Activated gamma-delta T cell (primary cell): ENCODE measurements around the gene FHOD3.

Experiments
- DNase-seq: peaks from one replicate; lab custom pipeline; 2025; lab: John Stamatoyannopoulos, UW

Gene FHOD3

DNA sequence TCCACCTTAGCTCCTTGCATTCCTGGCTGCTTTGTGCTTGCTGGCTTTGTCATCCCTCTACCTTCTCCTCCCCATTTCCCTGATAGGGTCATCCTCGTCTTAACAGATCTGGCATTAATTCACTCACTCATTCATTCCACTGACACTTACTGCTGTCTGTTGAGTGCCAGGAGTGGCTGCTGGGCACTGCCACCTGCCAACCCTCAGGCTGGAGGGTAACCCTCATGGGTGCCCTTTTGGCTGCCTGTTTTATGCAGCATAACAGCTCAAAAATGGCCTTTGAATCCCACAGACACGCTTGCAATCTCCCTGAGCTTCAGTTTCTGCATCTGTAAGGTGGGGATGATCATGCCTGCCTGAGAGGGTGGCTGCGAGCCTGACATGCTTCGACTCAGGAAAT lies 25.2 kb downstream of the FHOD3 start:
- no peak for DNase-seq

DNA sequence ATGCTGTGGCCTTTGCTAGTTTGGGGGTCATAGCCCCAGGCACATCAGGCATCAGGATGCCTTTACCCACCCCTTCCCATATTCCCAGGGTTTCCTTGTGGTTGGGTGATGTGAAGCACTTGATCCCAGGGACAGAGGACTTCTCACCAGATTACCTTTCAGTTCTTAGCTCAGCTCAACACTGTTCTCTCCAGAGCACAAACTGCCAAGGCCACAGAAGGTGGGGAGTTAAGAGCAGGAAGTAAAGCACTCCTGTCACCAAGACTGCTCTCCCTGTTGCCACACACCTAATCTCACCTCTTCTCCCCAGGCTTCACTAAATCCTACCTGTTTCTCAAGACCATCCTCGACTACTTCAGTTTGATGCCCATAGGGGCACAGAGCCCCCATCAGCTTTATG lies 25.9 kb downstream of the FHOD3 start:
- DNase-seq: no peak

DNA sequence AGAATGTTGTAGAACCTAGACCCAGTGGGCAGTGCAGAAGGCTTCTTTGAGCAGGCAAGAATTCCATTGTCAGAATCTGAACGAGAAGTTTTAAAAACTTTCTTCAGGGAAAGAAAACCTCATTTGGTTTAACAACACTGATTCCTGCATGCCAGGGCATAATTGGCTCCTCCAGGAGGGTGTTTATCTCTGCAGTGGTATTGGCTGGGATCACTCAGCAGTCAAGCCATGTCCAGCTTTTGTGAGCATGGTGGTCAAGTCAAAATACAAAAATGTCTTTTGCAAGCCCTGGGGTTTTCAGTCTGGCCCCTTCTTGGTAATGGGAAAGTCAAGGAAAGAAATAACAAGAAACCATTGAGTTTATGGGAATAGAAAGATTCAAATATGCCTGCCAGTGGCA lies 28.3 kb downstream of the FHOD3 start:
- DNase-seq: no peak

DNA sequence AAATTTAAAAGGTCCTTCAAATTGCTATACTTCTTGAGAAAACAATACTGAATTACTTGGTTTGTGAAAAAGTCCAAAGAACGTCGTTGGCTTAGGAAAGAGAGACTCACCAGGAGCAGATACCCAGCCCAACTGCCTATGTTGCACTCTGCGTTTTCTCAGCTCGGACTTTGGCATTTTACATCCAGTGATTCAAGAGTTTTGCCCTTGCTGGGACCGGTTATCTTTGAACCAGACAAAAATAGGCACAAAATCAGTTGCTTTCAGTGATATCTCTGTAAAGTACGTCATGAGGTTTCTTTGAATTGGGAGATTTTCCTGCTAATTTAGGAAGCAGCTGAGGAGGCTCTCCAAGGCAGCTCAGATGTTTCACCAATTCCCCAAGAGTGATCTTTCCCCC lies 29.3 kb downstream of the FHOD3 start:
- DNase-seq: no peak

DNA sequence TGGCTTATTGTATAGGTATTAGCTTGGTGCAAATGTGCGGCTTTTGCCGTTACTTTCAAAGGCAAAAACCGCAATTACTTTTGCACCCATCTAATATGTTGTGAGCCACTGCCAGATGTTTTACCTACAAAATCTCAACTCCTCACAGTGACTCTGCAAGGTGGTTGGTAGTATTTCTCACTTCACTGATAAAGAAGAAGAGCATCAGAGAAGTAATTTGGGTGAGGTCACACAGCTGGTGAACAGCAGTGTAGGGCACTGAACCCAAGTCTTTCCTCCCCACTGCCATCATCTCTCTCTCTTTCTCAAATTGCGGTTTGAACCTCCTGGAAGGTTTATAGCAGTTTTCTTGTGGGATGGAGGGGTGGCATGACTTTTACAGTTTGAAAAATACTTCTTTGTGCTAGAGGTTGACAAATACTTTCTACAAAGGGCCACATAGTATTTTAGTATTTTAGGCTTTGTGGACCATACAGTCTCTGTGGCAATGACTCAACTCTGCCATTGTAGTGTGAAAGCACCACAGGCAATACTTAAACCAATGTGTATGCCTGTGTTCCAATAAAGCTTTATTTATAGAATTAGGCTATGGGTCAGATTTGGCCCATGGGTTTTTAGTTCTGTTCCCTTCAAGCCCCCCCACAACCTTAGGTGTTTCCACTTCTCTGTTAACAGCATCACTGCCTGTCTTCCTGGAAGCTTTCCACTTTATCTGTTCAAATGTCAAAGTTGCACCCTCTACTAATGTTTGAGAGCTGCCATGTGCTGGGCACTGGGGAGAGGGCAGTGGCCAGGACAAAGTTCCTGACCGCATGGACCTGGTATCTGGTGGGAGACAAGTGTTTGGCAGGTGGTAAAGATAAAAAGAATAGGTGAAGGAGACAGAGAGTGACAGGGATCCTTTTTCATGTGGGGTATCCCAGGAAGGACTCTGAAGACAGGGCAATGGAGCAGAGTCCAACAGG lies 30.1 kb downstream of the FHOD3 start:
- no peak for DNase-seq

DNA sequence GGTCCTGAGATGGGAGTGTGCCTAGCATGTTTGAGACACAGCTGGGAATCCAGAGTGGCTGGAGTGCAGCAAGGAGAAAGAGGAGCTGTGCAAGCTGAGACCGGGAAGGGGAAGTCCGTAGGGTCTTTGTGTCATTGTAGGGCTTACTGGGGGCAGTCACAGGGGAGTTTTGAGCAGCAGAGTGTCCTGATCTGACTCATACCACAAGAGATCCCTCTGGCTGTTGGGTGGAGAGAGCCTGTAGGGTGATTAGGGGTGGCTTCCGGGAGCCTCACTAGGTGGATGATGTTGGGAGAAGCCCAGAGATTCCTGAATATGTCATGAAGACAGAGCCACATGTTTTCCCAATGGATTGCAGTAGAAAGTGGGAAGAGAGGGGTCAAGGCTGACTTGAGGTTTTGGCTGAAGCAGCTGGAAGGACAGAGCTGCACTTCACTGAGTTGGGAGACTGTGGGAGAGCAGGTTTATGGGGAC lies 30.9 kb downstream of the FHOD3 start:
- DNase-seq: no peak

DNA sequence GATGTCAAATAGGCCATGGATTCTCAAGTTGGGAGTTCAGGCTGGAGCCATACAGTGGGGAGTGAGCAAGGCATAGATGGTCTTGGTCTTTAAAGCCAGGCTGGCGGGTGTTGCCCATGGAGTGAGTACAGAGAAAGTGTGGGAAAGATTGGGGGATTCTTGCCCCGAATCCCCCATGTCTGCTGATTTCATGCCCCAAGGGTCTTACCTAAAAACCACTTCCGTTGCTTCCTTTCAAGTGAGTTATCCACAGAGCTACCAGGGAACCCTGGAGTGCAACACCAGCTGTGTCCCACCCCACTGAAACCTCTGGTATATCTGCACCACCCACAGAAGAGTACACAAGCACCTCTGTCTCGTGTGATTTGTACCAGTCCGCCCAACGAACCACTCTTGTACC lies 31.4 kb downstream of the FHOD3 start:
- DNase-seq: no peak

DNA sequence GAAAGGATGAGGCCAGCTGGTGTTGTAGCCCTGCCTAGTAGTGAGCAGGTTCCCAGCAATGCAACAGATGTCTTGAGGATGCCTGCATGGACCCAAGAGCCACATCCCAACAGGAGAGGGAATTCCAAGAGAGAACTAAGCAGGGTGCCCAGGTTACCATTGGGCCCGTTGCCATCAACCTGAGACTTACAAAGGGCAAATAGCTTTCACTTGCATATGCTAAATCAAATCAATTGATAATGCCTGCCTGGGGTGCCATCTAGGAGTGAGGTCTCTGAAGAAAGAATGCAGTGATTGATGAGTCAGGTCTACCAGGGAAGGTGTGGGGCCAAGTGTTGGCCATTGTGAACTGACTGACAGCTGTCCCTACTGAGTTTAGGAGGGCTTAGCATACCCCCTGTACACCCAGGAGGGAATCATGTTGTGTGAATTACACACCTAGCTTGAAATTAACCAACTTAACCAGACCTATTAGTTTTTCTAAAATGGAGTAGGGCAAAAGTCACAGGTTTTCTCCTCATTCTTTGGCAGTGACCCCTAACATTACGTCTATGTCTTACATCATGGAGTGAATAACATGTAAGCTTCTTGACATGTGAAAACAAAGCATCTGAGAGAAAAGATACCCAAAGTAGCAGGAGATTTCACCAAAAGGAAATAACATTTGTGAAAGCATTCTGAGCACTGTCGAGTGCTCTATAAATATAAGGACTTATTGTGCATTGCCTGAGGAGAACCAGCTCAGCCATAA lies 32.3 kb downstream of the FHOD3 start:
- DNase-seq: no peak

DNA sequence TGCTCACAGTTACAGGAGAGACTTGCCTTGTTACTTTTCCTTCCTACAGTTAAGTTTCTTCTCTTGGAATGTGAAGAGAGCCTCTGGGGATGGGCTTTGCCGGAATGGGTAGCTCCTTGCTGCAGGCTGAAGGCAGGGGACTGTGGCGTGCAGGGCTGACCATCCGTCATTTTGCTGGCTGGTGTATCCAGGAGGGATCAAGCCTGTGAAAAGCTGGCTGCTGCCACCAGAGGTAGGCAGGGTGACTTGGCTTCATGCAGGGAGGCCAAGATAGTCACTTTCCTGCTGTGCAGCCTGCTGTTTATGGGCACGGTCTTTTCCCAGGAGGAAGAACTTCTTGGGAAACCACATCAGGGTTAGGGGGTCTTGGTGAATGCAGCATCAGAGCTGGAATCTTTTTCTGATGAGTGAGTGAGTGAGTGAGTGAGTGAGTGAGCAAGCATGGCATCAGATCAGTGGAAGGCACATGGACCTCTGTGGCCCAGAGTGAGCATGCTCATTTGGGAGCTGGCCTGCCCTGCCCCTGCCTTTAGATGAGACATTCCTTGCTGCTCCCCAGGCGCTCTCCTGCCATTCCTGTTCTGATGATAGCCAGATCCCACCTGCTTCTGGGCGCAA lies 33.0 kb downstream of the FHOD3 start:
- no peak for DNase-seq

DNA sequence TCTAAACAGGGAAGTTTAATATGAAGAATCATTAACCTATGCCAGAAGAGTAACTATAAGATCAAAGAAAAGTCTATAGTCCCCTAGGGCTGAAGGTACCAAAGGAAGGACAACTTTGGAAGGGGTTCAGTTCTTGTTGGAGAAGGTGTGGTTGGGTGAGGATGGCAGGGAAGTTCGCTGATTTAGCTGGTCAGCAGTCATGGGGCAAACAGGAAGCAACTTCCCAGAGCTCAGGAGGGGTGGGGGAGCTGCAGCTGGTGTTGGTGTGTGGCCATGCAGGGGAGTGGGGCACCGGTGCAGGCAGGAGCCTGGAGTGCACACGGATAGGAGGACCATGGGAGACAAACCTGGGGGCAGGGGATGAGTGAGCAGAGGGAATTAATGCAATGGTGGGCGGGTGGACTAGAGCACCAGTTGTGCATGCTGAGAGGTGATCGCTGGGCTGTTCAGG lies 34.0 kb downstream of the FHOD3 start:
- no peak for DNase-seq

DNA sequence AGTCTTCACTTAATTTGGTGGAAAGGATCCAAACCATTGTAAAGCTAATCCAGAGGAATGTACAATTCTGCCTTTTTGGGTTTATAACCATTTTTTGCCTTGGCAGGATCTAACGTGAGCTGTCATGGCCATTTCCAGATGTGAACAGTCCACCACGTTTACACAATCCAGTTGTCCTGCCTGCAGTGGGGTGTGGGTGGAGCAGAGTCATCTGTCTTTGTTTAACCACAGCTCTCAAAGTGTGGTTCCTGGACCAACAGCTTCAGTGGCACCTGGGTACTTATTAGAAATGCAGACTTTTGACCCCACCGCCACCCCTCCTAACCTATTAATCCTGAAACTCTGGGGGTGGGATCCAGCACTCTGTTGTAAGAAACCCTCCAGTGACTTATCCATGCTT lies 35.9 kb downstream of the FHOD3 start:
- DNase-seq: no peak

DNA sequence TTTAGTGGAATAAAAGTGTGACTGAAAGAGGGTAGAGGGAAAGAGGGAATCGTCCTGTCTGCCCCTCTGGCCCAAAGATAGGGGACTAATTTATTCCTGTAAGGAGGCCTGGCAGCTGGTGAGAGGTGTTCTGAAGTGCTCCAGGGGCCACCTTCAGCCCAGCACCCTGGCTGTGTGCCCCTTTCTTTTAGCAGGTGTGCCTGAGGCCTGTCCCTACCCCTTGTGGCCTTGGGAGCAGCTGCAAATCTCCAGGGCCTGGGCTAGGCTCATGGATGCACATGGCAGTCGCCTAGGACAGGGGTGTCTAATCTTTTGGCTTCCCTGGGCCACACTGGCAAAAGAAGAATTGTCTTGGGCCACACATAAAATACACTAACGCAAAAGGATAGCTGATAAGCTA lies 37.3 kb downstream of the FHOD3 start:
- no peak for DNase-seq

DNA sequence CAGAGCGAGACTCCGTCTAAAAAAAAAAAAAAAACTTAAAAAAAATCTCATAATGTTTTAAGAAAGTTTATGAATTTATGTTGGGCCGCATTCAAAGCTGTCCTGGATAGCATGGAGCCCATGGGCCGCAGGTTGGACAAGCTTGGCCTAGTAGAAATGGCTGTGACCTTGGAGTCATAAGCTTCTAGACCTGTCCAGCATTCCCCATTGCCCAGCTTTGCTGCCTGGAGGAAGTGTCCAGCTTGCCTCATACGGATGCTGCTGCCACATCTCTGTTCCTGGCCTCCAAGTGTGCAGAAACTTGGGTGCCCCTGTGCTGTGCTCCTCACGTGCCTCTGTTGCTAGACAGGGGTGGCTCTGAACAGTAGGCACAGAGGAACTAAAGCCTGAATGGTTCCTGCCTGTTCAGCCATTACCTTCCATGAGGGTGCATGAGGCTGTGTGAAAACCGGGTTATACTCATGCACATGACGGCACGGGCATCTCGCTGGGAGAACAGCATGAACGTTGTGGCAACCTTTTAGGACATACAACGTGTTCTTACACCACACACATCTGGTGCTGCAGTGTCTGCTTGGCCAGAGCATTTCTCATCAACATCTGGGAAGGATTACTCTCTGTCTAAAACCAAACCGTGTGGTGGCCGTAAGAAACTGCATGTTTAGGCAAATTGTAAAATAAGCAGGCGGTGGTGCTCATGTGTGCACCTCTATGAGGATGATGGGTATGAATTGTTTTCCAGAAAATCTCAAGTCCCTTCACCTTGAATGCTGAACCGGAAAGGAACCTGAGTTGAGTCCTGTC lies 38.2 kb downstream of the FHOD3 start:
- no peak for DNase-seq

DNA sequence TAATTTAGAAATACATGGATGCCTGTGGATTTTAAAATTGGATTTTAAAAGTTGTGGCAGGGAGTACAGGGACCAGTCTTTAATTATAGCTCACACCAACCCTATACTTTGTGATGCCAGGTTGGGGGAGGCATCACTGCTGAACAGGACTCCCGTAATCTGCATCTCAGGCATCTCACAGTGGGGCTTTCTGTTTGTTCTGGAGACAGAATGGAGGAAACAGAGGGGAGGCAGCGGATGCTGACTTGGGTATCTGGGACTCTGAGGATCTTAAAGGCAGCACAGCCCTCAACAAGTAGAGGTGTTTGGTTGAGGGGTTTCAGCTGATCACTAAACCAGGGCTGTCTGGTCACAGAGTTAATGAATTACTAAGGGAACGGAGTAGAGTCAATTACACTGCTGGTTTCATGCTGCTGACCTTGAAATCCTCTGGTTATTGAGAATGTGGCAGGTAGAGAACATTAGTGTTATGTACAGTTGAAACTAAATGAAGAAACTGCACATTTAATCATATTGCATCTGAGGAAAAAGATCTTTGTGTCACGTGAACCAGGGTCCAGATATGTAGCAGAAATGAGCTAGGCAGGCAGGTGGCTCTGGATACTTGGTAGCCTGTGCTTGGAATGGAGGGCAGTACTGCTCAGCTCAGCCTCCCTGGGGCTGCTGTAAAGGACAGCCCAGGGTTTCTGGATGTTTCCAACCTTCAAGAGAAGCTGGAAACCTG lies 40.3 kb downstream of the FHOD3 start:
- DNase-seq: no peak

DNA sequence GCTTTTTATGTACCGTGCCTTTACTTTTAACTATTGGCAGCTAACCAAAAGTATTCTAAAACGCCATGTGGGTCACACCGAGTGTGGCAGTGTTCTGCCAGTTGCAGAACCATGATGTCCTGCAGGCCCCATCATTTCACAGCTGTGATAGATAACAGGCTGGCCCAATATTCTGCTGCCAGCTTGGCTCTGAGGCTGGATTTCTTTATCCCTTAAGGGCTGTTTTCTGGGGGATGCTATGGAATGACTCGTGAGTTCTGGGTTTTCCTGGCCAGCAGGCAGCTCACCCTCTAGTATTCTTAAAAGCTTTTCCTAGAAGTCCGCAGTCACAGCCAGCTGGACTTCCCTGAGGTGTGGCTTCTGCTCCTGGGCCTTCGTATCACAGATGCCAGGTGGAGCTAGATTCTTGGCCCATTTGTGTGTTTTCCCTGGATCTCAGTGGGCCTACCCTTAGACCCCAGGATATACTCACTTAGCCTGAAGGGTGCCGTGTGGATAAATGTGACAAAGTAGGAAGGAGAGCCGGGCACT lies 41.0 kb downstream of the FHOD3 start:
- no peak for DNase-seq

DNA sequence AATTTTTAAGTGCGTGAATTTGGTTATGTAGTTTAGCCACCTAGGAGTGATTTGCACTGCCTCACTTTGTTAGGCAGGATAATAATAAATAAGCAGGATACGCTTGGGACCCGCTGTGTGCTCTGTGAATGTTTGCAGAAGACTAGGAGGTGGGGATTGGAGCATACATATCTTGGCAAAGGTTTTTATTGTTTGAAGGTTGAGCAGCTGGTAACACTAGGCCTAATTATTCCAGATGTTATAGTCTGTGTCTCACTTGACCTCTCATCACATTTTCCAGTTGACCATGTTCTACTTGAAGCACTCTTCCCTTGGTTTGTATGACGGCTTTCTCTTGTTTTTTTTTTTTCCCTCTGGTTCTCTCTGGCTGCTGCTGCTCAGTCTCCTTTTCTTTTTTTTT lies 42.7 kb downstream of the FHOD3 start:
- DNase-seq: no peak

DNA sequence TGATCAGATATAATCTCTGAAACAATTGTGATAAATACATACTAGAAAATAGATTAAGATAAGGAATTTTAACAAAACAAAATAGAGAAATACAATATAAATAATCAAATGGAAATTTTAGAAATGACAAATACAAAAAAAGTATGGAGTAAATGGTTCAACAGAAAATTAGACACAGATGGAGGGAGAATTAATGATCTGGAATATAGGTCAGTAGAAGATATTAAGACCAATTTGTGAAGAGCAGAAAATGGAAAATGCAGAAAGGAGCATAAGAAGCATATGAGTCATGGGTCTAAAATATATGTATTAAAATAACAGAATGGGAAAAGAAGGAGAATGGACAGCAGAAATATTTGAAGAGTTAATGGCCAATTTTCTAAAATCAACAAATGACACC lies 44.4 kb downstream of the FHOD3 start:
- DNase-seq: no peak

DNA sequence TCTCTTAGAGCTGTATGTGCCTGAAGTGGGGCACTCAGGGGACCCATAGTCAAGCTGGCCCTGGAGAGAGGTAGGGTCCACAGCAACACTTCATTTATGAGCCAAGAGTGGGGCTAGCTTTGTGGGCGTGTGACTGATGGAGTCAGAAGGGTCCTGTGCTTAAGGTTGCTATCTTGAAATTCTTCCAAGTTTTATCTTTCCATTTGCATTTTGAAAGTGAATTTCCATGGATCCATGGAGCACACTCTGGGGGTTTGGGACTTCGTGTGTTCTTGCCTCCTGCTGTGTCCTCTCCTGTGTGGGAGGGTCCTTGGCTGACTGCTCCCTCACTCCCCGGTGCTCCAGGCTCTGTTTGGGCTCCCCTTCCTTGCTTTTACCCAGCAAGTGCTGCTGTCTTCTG lies 50.8 kb downstream of the FHOD3 start:
- DNase-seq: no peak

DNA sequence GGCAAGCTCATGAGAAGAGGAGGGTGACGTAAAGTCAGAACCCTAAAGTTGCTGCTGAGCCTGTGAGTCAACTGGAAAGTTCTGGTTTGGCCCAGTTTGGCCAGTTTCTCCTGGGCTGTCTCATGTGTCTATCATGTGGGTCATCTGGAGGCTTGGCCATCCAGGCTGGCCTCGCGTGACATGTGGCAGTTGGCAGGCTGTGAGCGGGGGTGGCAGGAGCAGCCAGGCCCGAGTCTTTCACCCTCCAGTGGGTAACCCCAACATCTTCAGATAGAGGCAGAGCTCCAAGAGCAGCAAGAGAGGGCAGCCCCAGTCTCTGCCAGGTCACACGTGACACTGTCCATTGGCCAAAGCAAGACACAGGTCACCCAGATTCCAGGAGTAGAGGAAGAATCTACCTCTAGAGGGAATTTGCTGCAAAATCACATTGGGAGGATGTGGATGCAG lies 51.5 kb downstream of the FHOD3 start:
- DNase-seq: no peak

DNA sequence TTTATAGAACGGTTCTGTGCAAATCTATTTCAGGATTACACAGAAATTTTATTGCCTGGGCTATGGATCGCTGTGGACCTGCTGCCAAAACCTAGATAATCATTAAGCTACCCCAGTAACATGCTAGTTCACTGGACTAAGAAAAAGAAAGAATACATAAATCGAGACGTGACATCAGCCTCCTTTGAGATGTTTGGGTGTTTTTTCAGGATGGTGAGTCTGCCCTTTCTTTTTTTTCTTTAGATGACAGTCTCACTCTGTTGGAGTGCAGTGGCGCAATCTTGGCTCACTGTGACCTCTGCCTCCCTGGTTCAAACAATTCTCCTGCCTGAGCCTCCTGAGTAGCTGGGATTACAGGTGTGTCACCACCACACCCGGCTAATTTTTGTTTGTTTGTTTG lies 52.0 kb downstream of the FHOD3 start:
- no peak for DNase-seq

DNA sequence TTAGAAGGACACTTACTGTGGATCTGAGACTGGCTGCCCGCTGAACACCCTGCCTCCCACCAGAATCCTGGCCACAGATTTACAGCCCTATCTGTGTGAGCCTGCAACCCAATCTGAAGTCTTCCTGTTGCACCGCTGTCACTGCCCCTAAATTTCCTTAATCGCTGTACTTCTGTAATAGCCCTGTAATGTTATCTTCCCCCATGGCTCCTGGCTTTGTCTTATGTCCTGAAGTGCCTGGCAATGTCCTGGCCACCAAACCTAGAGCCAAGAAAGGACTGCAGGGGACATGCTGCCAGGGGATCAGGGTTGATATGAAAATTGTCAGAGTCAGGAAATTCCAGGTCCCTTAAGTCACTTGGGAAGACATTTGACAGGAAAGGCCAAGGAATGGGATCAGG lies 52.7 kb downstream of the FHOD3 start:
- no peak for DNase-seq
